ENCODE data around the gene IKZF3.

The IKZF3 gene

DNA sequence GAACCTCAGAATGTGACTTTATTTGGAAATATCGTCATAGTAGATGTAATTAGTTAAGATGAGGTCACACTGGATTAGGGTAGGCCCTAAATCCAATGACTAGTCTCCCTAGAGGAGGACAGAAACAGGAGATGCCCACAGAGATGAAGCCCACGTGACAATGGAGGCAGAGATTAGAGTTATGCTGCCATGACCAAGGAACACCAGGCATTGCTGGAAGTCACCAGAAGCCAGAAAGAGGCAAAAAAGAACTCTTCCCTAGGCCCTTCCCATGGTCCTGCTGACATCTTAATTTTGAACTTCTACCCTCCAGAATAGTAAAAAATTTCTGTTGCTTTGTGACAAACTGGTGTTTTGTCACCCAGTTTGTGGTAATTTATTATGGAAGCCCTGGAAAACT lies 49.6 kb downstream of the IKZF3 start:
- no peak for DNase-seq (ENCODE audit: low spot score)

- DNase-seq (ENCODE audit: low spot score), result no peak
Observed at GRCh38 chr17:39813631-39814030, 50.5 kb downstream of the IKZF3 start.

DNA sequence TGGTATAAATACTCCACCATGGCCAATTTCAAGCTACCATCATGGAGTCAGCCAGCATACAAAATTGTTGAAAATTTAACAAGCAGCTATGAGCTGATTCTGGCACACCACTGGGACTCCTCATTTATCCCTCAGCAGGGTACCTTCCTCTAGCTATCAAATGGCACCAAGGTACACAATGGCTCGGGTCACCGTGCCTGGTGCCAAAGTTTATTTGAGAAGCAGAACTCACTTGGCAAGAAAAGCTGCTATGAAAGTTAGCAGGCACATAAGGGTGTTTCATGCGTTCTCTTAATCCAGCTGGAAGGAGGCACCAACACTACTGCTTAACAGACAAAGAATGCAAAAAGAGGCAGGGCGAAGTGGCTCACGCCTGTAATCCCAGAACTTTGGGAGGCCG lies 51.6 kb downstream of the IKZF3 start:
- no peak for DNase-seq (ENCODE audit: low spot score)

- no peak for DNase-seq (ENCODE audit: low spot score)
Observed at GRCh38 chr17:39810939-39811728, 53.0 kb downstream of the IKZF3 start.

DNA sequence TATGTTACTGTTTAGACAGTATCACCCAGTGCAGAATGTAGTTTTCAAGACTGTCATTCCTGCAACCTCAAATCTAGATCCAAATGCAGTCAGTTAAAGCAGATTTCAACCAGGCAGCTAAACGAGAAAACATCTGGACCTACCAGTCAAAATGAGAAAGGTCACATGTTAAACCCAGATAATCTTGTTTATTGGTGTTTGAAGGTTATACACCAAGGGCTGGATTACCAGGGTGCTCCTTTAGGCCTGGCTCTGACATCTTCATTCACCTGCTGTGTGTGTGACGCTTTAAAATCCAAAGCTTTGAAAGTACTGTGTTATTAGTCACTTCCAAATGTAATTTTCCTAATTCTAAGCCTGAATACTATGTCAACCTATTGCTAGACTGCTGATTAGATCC lies 54.9 kb downstream of the IKZF3 start:
- DNase-seq (ENCODE audit: low spot score), result no peak

- no peak for DNase-seq (ENCODE audit: low spot score)
Observed at GRCh38 chr17:39808409-39808997, 55.6 kb downstream of the IKZF3 start.

GRCh38 chr17:39804839-39805238 lies 59.3 kb downstream of the IKZF3 start:
- DNase-seq (ENCODE audit: low spot score), result no peak

DNA sequence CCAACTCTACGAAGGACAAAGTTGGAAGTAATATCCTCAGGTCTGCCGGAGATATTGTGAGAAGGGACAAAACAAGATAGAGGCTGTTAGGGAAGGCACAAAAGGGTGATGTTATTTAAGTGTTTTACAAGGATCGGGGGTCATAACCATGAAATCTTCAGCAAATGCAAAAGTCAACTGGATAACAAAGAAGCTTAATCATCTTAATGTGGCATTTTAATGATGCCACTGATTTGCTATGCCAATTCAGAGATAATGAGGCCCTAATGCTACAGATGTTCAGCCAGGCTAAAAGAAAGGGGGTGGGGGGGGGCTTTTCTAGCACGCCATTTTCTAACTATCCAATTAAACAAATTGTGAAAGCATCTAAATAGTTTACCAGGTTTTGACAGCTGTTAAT lies 63.1 kb downstream of the IKZF3 start:
- DNase-seq (ENCODE audit: low spot score), result no peak

GRCh38 chr17:39800540-39800939 lies 63.6 kb downstream of the IKZF3 start:
- DNase-seq (ENCODE audit: low spot score), result no peak

GRCh38 chr17:39799395-39799794 lies 64.7 kb downstream of the IKZF3 start:
- no peak for DNase-seq (ENCODE audit: low spot score)

GRCh38 chr17:39794249-39794970 lies 69.7 kb downstream of the IKZF3 start:
- no peak for DNase-seq (ENCODE audit: low spot score)

DNA sequence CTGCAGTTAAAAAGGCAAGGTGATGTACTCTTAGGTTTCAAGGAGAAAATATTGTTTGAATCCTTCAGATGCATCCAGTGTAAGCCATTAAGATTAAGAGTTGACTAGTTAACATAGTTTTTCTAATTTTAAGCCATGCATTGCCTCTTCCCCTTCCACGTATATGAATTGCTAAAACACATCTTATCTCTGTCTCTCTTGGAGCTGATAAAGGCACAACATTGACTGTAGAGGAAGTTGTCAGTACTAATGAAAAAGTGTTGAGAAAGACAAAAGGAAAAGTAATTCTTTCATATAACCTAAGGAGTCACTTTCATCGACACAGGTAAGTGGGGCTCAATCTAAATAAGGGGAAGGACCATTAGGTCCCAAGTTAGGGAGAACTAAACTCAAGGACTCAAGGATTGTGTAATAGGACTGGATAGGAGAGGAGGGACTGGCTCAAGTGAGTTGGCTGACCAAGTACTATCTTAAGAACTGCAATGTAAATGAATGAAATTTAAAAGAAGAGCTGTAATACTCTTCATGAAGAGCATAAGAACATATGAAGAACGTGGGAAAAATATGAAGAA lies 70.7 kb downstream of the IKZF3 start:
- no peak for DNase-seq (ENCODE audit: low spot score)

GRCh38 chr17:39792526-39793221 lies 71.4 kb downstream of the IKZF3 start:
- DNase-seq (ENCODE audit: low spot score), result no peak

GRCh38 chr17:39791111-39791992 lies 72.8 kb downstream of the IKZF3 start:
- DNase-seq (ENCODE audit: low spot score), result no peak

GRCh38 chr17:39787743-39788484 lies 76.2 kb downstream of the IKZF3 start:
- no peak for DNase-seq (ENCODE audit: low spot score)

GRCh38 chr17:39787041-39787440 lies 77.1 kb downstream of the IKZF3 start:
- no peak for DNase-seq (ENCODE audit: low spot score)

GRCh38 chr17:39782980-39783379 lies 81.1 kb downstream of the IKZF3 start:
- no peak for DNase-seq (ENCODE audit: low spot score)

GRCh38 chr17:39782481-39782880 lies 81.6 kb downstream of the IKZF3 start:
- no peak for DNase-seq (ENCODE audit: low spot score)

DNA sequence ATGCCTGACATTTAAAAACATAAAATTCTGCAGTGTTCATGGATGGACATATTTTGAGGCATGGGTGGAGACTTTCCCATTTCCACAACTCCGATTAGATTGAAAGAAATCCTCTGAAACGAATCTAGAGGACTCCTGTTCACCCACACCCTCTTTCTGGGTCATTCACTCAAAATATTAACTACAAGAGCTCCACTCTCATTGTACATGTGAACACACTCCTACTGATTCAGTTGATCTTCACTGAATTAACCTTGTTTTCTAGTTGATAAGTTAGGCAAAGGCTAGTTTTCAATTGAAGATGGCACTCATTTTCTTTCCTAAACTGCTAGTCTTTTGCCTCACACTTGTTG lies 82.3 kb downstream of the IKZF3 start:
- DNase-seq (ENCODE audit: low spot score), result no peak

DNA sequence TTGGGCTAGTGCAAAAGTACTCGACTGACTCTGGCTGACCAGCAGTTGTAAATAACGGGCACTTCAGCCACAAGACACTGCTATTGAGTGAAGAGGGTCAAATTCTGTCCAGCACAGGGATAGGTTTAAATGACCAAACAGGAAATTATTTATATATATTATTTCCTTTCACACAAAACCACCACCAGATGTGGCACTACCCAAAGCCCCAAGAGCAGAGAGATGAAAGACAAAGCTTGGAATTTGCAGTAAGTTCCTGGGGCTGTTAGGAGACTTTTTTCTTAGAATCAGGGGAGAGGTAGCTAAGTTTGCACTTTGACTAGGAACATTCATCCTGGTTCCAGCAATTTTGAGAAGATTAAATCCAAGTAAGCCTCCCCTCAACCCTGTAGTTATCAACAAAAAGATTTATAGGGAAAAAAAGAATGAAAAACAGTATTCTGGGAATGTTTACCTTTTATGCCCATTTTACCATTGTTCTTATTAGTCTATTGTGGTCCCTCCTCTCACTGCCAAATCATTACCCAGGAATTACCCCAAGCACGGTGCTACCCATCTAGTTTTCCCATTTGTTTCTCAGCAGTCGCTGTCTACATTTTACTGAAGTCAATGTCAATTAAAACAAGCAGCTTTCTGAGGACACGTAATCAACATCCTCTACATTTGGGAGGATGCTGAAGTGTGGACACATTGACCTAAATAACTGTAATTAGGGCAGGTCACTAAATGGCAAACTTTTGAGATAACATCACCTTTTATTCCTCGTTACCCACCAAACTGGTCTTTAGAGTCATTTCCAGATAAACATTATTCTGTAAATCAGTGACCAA lies 82.9 kb downstream of the IKZF3 start:
- DNase-seq (ENCODE audit: low spot score), result no peak
